Stimulated activated CD8-positive, alpha-beta memory T cell treated with anti-CD3 and anti-CD28 coated beads, Interleukin-15, amount 100 ng/mL, for 24 hours (primary cell): ENCODE results near the gene SC5D.

Experiments
- DNase-seq: peaks from one replicate; pipeline ENCODE4 v3.0.0-alpha.2; 2020; ENCODE audit warnings: low read depth

The SC5D gene

DNA sequence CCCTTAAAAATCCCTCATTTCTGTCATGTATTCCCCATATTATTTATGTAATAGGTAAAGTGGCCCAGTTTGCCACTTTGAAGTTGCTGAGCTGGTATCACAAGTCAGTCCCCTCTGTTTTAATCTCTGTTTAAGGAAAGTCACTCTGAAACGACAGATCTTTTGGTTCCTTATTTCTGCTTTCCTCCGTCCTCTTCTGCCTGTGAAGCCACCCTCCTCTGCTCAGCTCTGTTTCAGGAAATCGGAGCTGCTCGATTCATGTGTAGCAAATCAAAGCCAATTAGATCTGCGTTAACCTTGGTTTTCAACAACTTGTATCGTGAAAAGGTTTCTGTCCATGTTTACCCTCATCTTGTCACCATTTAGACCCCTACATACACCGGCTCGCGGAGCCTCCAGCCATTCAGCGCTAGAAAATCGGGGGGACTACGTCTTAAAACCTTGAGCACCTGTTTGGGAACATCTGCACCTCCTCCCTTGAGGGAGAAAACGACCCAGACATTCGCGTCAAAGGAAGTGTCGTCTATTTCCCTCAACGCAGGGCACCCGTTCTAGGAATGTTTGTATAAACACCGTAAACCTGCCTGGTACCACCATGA is 576 bp upstream of the SC5D start:
- no peak for DNase-seq

DNA sequence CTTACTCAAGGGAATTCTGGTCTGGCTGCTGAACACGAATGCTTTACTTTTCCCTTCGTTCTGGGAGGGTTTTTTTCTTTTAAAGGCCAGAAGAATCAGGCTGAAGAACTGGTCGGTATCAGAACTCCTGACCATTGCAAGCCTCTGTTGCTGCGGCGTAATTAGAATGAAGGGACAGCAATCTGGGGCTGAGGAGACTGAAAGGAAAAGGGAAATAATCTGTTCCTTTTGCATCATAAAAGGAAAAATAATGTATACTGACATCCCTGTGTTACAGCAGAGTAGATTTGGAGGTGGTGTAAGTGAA is 670 bp downstream of the SC5D start:
- no peak for DNase-seq

DNA sequence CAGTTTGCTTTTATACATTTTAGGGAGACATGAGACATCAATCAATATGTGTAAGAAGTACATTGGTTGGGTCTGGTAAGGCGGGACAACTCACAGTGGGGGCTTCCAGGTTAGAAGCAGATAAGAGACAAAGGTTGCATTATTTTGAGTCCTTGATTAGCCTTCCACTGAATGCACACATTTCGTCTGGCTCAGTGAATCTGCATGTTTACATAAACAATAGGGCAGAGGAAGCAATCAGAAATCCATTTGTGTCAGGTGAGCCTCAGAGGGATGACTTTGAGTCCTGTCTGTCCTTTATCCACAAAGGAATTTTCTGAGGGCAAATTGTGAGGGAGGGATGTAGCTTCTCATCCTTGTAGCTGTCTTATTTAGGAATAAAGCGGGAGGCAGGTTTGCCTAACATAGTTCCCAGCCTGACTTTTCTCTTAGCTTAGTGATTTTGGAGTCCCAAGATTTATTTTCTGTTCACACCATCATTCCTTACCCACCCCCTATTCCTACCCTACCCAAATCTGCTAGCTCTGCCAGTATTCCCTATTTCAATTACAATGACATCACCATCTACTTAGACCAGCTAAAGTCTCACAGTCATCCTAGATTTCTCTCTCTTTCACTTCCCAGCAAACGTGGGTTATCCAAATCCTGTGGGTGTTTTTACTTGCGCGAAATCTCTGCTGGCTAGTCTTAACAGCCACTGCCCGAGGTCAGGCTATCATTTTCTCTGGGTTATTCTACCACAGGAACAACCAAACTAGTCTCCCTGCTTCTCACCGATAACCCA is 2.9 kb downstream of the SC5D start:
- DNase-seq, result no peak

GRCh38 chr11:121297872-121298271 is 5.3 kb downstream of the SC5D start:
- no peak for DNase-seq

DNA sequence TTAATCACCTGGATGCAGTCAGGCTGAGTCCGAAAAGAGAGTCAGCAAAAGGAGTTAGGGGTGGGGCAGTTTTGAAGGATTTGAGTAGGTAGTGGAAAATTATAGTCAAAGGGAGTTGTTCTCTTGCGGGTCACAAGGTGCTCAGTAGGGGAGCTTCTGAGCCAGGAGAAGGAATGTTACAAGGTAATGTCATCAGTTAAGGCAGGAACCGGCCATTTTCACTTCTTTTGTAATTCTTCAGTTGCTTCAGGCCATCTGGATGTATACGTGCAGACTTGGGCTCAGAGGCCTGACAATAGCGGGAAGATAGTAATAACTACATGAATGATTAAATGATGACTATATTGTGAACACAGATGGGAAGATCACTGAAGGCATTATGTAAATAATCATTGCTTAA is 6.2 kb downstream of the SC5D start:
- DNase-seq, result no peak

GRCh38 chr11:121299417-121299816 is 6.8 kb downstream of the SC5D start:
- DNase-seq, result no peak

GRCh38 chr11:121300313-121300971 is 7.9 kb downstream of the SC5D start:
- no peak for DNase-seq

DNA sequence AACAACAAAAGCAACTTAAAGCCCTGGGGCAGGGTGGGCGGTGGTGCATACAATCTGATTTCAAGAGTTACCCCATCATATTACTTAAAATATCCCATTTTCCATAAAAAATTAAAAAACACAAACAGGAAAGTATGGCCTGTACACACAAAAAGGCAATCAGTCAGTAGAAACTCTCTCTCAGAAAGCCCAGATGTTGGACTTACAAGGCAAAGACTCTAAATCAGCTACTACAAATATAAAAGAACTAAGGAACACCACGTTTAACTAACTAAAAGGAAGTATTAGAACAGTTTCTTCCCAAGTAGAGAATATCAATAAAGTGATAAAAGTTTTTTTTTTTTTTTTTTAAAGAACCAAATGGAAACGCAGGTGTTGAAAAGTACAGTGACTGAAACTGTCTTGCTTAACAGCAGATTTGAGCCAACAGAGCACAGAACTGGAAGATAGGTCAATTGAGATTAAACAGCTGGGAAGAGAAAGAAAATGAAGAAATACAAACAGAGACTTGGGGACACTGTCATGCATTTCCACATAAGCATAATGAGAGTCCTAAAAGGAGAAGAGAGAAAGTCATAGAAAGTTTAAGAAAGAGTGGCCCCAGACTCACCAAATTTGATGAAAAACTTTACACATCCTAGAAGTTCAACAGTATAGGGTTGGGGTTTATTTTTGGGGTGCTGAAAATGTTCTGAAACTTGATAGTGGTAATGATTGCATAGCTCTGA is 8.6 kb downstream of the SC5D start:
- DNase-seq, result no peak

- no peak for DNase-seq
These were observed 12.2 kb downstream of the SC5D start for GRCh38 chr11:121304759-121305158.

GRCh38 chr11:121308816-121309215 is 16.2 kb downstream of the SC5D start:
- no peak for DNase-seq

DNA sequence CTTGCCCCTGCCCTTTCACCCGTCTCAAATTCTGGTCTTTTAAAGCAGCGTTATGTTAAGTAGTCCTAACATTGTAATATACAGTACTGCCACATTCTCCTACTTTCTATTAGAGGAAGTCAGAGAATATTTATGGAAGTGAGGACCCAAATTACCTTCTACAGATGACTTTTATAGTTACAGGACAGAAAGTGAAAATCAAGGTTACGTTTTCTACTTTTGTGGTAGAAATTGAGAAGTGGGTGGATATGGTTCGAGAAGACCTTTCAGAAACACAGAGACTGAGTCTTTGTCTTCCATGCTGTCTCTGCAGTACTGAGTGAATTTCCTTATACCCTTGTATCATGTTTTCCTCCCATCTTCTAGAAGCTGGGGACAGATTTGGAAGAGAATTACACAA is 17.1 kb downstream of the SC5D start:
- DNase-seq, result no peak

GRCh38 chr11:121310908-121311307 is 18.3 kb downstream of the SC5D start:
- DNase-seq, result no peak

GRCh38 chr11:121311373-121311772 is 18.8 kb downstream of the SC5D start:
- no peak for DNase-seq

GRCh38 chr11:121312483-121312882 is 19.9 kb downstream of the SC5D start:
- no peak for DNase-seq

GRCh38 chr11:121318848-121319834 is 26.6 kb downstream of the SC5D start:
- no peak for DNase-seq

DNA sequence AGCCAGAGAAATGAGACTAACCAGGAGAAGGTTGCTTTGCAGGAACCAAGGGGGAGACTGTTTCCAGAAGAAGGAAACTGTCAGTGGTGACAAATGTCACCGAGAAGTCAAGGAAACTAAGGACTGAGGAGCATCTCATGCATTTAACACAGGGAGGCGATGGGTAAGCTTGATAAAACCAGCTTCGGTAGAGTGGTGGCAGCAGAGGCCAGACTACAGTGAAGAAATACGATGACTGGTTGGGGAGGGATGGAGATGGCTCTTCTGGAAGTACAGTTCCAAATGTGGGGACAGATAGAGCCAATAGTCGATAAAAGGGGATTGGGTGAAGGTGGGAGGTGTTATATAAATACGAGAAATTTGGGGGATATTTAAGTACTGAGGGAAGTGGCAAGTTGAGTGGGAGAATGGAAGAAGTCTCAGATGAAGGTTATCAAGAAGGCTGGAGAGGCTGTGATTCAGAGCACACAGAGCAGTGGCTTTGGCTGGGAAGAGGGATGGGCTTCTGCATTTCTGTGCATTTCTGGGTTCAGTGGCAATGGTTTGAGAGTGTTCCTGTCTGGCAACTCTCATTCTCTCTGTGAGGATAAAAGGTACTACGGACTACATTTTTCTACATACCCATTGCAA is 29.2 kb downstream of the SC5D start:
- no peak for DNase-seq

- DNase-seq, result no peak
These were observed 30.6 kb downstream of the SC5D start for GRCh38 chr11:121323046-121323607.

DNA sequence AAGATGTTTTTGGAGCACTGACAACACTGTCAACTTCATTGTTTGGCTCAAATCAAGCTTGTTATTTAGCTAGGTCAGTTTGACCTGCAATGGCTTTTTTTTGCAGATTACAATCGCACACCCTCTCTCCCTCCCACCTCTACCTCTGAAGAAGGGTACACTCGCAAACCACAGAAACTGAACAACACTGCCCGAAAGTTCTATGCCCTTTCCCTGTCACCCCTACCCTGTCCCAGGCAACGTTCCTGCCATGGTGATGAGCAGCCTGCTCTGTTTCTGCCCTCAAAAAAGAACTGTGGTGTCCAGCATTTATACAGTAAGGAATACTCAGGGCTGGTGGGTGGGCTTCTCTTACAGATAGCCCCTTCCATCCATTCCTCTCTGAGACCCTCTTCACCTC is 33.7 kb downstream of the SC5D start:
- DNase-seq, result no peak

DNA sequence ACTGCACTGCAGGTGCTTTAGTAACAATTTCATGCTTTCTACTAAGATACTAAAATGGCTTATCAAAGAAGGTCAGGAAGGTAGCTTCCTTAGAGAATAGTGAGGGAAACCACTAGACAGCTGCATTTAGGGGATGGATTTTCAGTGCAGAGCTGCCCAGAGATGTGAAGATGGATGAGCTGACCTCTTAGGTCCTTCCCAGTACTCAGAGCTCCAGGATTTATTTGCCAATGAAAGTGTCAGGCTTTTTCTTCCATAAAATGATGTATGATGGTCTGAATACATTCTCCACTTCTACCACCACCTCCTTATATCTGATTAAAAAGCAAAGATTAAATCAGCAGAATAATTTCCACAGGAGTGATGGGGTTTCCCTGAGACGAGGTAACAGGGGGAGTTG is 35.0 kb downstream of the SC5D start:
- no peak for DNase-seq

DNA sequence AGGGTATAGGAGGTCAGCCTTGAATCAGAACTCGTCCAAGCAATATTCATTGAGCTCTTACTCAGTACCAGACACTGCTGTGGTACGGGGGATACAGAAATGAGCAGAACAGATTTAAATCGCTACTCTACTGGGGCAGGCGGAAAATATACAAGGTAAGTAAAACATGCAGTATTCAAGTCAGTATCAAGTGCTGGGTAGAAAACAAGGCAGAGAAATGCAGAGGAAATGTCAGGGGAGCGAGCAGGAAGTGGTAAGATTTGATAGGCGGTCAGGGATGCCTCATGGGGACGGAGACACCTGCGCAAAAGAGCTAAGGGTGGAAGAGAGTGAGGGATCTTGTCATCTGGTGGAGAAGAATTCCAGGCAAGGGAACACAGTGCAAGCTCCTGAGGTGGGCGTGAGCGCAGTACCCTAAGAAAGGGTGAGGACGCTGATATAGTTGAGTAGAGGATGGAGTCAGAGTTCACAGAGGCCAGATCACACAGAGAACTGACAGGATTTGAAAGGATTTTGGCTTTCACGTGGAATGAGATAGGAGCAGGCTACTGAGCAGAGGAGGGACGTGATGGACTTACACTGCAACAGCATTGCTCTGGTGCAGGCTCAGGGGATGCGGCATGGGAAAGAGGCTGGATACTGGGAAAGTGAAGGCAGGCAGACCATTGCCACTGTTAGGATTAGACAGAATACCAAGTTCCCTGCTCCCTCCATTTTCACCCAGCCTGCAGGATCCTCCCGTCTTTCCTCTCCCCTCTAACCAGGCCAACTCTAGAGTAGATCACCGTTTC is 35.8 kb downstream of the SC5D start:
- no peak for DNase-seq
